GM12864 (cell line): ENCODE data around the gene PADI3.

Experiments used
- DNase-seq: peaks from one replicate; pipeline ENCODE4 v3.0.0-alpha.2; 2011; ENCODE audit warnings: low read depth
- H3K4me3 ChIP-seq: 2 replicates; pipeline ENCODE4 v1.5.1; 2011; ENCODE audit warnings: mild to moderate bottlenecking, low read depth, low read length, control low read depth
- TF ChIP-seq, protein P1 (sequence below): IDR thresholded peaks from 2 replicates; pipeline ENCODE4 v1.5.1; 2011; ENCODE audit warnings: low read depth, mild to moderate bottlenecking, moderate library complexity, low read length, control low read depth, inconsistent platforms; ENCODE audit errors: missing control alignments

PADI3 gene

DNA sequence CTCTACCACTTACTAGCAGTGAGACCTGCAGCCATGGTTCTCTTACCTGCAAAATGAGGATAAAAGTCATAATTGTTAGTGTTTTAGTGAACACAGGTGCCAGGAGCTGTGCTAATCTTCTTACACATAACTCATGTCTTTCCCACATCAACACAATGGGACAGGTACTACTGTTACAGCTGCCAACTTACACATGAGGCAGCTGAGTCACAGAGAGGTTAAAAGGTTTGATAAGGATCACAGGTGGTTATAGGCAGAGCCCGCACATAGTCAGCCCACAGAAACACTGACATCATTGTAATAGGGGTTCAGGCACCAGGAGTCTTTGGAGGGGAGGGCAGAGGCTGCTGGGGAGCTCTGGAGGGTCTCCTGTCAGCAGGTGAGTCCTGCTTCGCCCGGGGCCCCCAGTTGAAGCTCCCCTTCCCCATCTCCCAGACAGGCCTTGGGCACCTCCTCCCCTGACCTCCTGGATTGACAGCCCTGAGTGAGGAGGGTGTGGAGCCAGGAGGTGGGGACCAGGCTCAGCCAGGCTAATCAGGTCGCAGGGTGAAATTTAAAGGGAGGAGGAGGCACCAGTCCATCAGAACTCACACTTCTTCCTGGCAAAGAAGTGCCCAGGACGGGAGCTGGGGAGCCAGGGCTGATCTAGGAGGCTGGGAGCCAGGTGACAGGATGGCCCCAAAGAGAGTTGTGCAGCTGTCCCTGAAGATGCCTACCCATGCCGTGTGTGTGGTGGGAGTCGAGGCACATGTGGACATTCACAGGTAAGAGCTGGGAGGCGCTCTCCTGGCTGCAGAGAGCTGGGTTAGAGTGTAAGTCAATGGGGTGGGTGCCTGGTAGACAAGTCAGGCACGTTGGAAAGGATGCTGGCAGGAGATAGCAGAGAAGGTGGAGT lies 44.1 kb upstream of the PADI3 start, which contains the start of gene PADI1:
Gene PADI1, plus strand, starts transcription at position 583 of the 895 bp plus-strand sequence. Its CDS starts 90 bp downstream, at position 673.
- no peak within 1 kb of the TSS for H3K4me3 ChIP-seq
- TF ChIP-seq, protein P1, sequence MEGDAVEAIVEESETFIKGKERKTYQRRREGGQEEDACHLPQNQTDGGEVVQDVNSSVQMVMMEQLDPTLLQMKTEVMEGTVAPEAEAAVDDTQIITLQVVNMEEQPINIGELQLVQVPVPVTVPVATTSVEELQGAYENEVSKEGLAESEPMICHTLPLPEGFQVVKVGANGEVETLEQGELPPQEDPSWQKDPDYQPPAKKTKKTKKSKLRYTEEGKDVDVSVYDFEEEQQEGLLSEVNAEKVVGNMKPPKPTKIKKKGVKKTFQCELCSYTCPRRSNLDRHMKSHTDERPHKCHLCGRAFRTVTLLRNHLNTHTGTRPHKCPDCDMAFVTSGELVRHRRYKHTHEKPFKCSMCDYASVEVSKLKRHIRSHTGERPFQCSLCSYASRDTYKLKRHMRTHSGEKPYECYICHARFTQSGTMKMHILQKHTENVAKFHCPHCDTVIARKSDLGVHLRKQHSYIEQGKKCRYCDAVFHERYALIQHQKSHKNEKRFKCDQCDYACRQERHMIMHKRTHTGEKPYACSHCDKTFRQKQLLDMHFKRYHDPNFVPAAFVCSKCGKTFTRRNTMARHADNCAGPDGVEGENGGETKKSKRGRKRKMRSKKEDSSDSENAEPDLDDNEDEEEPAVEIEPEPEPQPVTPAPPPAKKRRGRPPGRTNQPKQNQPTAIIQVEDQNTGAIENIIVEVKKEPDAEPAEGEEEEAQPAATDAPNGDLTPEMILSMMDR = no peak
- no peak for DNase-seq

DNA sequence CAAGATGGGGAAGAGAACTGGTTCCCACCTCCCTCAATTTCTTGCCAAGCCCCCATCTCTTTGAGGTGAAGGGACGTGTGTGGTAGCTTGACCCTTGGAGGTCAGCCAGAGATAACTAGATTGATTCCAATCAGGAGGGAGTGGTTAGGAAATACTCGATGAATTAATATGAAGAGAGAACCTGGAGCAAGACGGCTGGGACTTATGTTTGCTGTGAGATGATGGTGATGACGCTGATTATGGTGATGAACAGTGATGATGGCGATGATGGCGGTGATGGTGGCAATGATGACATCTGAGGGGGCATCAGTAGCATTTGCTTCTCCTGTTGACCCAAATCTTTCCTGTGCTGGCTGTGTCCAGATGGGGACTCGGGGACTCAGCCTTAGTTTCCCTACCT lies 43.2 kb upstream of the PADI3 start:
- TF ChIP-seq, protein P1 = no peak
- no peak for DNase-seq
- H3K4me3 ChIP-seq = no peak overlapping the region

DNA sequence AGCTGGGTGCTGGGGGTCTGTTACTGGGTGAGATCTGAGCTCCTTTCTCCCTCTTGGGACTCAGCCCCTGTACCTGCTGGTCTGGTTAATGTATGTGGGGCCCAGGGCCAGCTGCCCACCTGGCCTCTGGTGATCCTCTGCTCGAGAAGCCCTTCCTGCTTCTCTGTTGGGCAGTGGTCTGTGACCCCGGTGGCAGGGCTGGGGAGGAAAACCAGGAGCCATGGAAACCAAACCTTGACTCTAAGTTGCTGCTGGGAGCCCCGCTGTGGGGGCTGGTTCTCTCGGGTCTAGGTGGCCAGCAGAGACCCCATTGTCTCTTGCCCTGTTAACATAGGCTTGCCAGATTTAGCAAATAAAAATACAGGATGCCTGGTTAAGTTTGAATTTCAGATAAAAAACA lies 42.7 kb upstream of the PADI3 start:
- TF ChIP-seq, protein P1 = no peak
- DNase-seq = no peak
- H3K4me3 ChIP-seq = no peak overlapping the region

DNA sequence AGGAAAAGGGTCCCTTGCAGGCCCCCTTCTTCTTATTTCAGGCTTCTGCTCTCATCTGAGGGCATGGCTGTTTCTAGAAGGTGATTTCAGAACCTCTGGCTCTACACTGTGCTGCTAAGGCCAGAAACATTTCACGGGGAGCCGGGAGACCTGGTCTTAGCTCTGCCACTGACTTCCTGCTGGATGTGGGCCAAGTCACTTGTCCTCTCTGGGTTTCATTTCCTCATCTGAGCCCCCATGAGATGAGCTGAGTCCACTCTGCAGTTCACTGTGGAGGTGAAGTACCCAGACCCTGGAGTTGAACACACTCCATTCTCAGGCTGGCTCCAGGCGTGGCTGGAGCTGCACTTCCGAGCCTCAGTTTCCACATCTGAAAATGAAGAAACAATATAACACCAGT lies 41.9 kb upstream of the PADI3 start:
- TF ChIP-seq, protein P1 = no peak
- DNase-seq = peak; percentile 60
- no peak overlapping the region for H3K4me3 ChIP-seq

GRCh38 chr1:17207540-17207939 lies 41.4 kb upstream of the PADI3 start:
- no peak overlapping the region for H3K4me3 ChIP-seq
- no peak for DNase-seq
- TF ChIP-seq, protein P1 = no peak

DNA sequence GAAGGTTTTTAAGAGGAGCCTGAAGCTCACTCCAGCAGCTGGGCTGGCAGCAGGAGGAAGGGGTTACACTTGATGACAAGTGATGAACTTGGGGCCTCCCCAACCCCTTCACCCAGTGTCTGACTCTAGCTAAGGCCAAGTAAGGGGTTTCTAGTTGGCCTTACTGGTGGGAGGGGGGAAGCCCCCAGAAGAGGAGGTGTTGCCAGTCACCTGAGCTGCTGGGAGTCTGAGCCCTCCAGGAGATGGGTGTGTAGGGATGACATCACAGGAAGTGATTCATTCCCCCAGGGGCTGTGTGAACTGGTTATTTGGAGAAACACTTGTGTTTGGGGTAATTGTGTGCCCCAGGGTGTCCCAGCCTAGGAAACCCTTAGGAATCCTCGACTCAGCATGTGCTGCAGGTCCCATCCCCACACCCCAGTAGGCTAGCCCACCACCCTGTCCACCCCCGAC lies 40.9 kb upstream of the PADI3 start:
- DNase-seq = peak; percentile 24
- TF ChIP-seq, protein P1 = no peak
- H3K4me3 ChIP-seq = no peak overlapping the region
